Cardiac muscle cell (in vitro differentiated cells and primary cell): ENCODE measurements around the gene JAKMIP2. TPM values are rescaled to one million over a fixed set of nuclear protein-coding genes. Genes with fewer than 3 reads are reported as not detected.
A peak's percentile ranks its signal among the peaks of the same experiment; 100 is the strongest.

ENCODE experiments used
- DNase-seq, 2 donors: peaks; one replicate each; pipeline versions ENCODE4 v3.0.0 to v3.0.0-alpha.2; 2010 to 2017; ENCODE audit warnings: low read depth in 1 of 2, low spot score in 1 of 2
- H3K27ac ChIP-seq: fragments of 200-600 bp; sonication (generic); 2 replicates; pipeline ENCODE4 v1.5.1; 2016
- H3K27me3 ChIP-seq: fragments of 200-600 bp; sonication (generic); 2 replicates; pipeline ENCODE4 v1.6.0; 2016; ENCODE audit warnings: control low read depth
- H3K36me3 ChIP-seq: fragments of 200-600 bp; sonication (generic); 2 replicates; pipeline ENCODE4 v1.5.1; 2016; ENCODE audit warnings: control low read depth
- H3K4me1 ChIP-seq: fragments of 200-600 bp; sonication (generic); 2 replicates; pipeline ENCODE4 v1.8.1; 2017; ENCODE audit warnings: low read depth, mild to moderate bottlenecking, mixed run types
- H3K4me3 ChIP-seq: fragments of 200-600 bp; sonication (generic); 2 replicates; pipeline ENCODE4 v1.5.1; 2016; ENCODE audit warnings: mild to moderate bottlenecking
- H3K9me3 ChIP-seq: fragments of 200-600 bp; sonication (generic); 2 replicates; pipeline ENCODE4 v1.5.1; 2017; ENCODE audit warnings: low read depth, mild to moderate bottlenecking, control low read depth
- CTCF ChIP-seq: IDR thresholded peaks from 2 replicates; pipeline ENCODE4 v1.5.1; 2012; ENCODE audit warnings: low read depth, mild to moderate bottlenecking, low read length
- polyA plus RNA-seq: library from polyadenylated mRNA; unstranded; fragments of >200 nt; fragmentation: Nextera tagmentation; extraction: Ambion mirVana; gene quantifications from 2 replicates; pipeline ENCODE4 v1.2.1, GENCODE V29; 2016
- total RNA-seq: library from RNA; depleted of rRNA; stranded (reverse); fragments of >200 nt; gene quantifications from 2 replicates; pipeline ENCODE4 v1.2.3, GENCODE V29; 2016

The JAKMIP2 gene
- total and polyA plus RNA-seq, 2 experiments from 2014 or later, result 14.5 to 15.9 TPM

GRCh38 chr5:147688656-147689356 lies 93.7 kb downstream of the JAKMIP2 start:
- DNase-seq, result peak; percentile 23 to 55
- Histone ChIP-seq H3K4me3 (no peak overlapping the region), H3K4me1 (peaks cover 53% of the 10 kb centered on the region), H3K27me3 (no peaks in the 10 kb centered on the region), H3K36me3 (no peaks in the 10 kb centered on the region), H3K27ac (peak overlapping the region; percentile 73), H3K9me3 (no peaks in the 10 kb centered on the region)
- no peak for TF ChIP-seq CTCF

- no peak for DNase-seq
- H3K27ac ChIP-seq, result no peak overlapping the region
- no peaks in the 10 kb centered on the region for H3K9me3 ChIP-seq
- no peak overlapping the region for H3K4me3 ChIP-seq
- peaks cover 36% of the 10 kb centered on the region for H3K4me1 ChIP-seq
- H3K36me3 ChIP-seq, result no peaks in the 10 kb centered on the region
- no peaks in the 10 kb centered on the region for H3K27me3 ChIP-seq
- TF ChIP-seq CTCF, result no peak
Measured at GRCh38 chr5:147687118-147687517, 95.4 kb downstream of the JAKMIP2 start.

- Histone ChIP-seq H3K4me3 (no peak overlapping the region), H3K4me1 (peaks cover 29% of the 10 kb centered on the region), H3K36me3 (no peaks in the 10 kb centered on the region), H3K27ac (no peak overlapping the region), H3K9me3 (no peaks in the 10 kb centered on the region), H3K27me3 (no peaks in the 10 kb centered on the region)
- no peak for TF ChIP-seq CTCF
- DNase-seq, result no peak
Measured at GRCh38 chr5:147686421-147686820, 96.1 kb downstream of the JAKMIP2 start.

- Histone ChIP-seq H3K27ac (no peak overlapping the region), H3K9me3 (no peaks in the 10 kb centered on the region), H3K4me1 (peaks cover 25% of the 10 kb centered on the region), H3K4me3 (no peak overlapping the region), H3K27me3 (no peaks in the 10 kb centered on the region), H3K36me3 (no peaks in the 10 kb centered on the region)
- TF ChIP-seq CTCF, result no peak
- DNase-seq, result no peak
Measured at GRCh38 chr5:147685993-147686392, 96.5 kb downstream of the JAKMIP2 start.

- H3K9me3 ChIP-seq, result no peaks in the 10 kb centered on the region
- peak; percentile 7 for TF ChIP-seq CTCF
Measured at GRCh38 chr5:147675168-147675567, 107.4 kb downstream of the JAKMIP2 start.

More at GRCh38 chr5:147675168-147675567, 107.4 kb downstream of the JAKMIP2 start:
- H3K27ac ChIP-seq, result no peak overlapping the region
- no peaks in the 10 kb centered on the region for H3K27me3 ChIP-seq
- no peak for DNase-seq
- peaks cover 5% of the 10 kb centered on the region for H3K4me1 ChIP-seq
- no peak overlapping the region for H3K4me3 ChIP-seq
- no peaks in the 10 kb centered on the region for H3K36me3 ChIP-seq
